Measurements from ENCODE around the gene COASY.
A peak's percentile ranks its signal among the peaks of the same experiment; 100 is the strongest.

Gene COASY

DNA sequence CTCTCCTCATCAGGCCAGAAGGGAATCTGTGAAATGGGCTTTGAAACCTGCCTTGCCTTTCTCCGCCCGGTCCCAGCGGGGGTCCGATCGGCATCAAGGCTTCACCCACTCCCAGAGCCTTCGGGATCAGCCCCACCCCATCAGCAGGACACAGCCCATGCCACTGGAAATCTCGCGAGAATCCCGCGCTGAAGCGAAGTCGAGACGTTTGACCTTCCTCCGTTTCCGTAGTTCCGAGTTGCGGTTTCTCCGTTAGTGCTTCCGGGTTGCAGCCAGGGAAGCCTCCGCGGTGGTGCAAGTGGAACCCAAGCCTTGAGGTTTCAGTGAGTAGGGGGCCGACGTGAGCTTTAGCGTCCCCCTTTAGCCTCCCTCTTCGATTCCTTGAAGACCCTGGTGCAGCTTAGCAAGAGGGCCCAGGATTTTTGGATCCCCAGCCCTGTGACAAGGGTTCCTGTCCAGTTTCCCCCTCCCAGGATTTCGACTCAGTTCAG, at the start of gene COASY:
COASY (plus strand) TSS at position 252 of the 491 bp plus-strand sequence. CDS start 475 bp downstream, outside the sequence.
- DNase-seq = peak; percentile 93 to 98

DNA sequence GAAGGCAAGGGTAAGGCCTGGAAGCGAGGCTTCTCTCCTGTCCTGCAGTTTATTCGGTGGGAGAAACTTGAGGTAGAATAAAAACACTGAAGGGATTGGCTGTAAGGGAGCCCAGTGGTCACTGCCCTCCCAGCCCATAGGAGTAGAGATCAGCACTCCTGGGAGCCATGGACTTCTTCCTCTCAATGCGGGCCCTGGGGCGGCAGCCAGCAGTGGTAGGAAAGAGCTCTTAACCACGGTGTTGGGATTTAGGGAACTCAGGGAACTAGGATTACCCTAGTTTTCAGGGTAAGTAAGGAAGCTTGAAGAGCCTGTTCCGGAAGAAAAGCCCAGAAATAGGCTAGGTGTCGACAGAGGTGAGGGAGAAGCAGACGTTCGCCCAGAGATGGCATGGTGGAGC, 49.7 kb upstream of the COASY start:
- no peak for DNase-seq

DNA sequence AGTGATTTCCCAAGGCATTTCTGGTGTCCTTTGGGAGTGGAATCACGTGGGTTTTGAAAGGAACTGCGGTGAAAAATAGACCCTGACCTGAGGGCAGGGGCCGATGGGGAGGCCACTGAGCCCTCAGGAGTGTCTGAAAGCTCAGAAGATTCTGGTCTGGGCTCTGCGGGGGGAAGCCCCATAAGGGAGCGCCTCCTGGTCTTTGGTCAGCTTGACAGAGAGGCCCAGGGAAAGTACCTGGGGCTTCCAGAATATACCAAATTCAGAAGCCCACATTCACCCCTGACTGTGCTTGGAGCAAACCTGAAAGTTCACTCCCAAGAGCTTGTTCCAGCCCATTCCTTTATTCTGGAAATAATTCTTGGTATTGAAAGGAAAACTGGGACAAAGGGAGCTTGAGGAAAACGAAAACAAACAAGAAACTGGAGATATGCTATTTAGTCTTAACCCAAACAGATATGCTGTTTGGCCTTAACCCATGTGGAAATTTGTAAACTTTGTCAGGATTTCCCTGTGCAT, 49.2 kb upstream of the COASY start:
- no peak for DNase-seq

DNA sequence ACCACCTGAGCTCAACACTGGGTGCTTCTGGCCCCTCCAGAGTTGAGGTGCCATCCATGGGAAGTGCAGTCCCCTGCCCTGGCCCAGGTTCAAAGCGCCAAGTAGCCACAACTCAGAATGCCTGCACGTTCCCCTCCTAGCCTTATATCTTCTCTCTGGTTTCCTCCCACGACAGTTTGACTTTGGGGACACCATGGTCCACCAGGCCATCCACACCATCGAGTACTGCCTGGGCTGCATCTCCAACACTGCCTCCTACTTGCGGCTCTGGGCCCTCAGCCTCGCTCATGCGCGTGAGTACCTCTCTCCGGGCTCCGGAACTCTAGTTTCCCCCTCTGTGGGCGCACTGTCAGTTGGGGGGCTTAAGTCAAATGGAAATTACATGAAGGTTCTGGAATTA, 48.3 kb upstream of the COASY start:
- no peak for DNase-seq

DNA sequence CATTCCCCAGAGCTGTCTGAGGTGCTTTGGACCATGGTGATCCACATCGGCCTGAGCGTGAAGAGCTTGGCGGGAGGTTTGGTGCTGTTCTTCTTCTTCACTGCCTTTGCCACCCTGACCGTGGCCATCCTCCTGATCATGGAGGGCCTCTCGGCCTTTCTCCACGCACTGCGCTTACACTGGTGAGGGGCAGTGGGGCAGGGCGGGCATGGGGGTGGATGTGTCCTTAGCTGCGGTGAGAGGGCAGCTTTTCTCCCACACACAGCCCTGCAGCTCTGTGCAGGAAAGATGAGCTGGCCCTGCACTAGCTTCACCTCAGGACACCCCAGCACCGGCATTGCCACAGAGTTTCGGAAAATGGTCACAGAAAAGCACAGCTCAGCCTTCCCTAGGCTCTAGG, 47.7 kb upstream of the COASY start:
- DNase-seq = no peak

DNA sequence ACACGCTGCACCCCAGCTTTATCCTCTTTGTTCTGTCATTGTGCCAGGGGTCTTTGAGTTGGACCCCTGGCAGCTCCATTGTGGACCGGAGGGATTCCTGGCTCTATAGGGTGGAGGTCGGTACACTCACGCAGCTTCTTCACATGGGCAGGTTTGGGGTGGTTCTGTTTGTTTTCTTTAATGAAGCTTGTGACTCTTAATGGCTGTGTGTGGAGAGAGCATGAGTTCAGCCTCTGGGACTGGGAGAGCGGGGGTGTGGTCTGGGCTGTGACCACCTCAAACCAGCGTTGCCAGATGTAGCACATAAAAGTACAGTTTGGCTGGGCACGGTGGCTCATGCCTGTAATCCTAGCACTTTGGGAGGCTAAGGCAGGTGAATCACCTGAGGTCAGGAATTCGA, 47.1 kb upstream of the COASY start:
- no peak for DNase-seq

DNA sequence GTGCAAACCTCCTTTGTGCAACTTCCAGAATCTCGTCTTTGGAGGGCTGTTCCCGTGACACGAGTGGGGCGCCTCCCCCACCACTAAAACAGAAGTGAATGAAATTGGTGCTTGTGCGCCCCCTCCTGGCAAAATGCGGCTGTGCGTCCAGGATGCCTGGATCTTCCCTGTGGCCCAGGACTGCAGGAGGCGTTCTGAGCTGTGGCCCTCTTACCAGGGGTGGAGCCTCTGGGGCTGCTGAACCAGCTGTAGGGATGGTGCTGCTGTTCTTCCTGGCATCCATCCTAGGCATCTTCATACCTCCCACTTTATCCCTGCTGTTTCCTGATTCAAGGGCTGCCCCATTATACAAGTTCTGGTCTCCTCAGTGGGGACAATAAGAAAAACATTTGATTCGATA, 44.4 kb upstream of the COASY start:
- DNase-seq = peak in 1 of 2 experiments; percentile 61

DNA sequence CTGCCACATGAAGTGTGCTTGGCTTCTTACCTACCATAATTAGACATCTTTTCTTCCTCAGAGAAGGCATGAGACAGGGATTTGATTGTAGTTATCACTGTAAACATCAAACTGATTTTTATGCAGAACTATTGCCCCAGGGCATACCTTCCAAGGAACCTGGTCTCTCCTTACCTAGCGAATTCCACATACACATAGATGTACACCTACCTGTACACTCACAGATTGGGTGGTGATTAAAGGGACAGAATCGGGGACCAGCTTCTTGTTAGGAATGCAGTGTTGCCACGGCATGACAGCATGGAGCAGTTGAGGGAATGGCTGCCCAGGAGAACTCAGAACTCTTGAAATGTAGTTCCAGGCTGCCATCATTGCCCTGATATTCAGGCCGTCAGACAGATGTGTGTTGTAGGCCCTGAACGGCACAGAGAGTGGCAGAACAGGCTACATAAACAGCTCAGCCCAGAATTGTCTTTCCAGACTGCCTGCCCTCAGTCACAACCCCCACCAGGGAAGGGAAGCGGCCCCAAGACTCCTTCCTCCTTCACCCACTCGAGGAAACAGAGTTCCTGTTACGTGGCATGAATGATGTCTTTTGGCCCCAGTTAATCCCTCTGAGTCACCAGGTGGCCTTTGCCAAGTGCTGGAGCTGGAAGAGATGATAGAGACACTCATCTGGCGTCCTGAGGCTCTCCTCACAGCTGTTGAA, 43.7 kb upstream of the COASY start:
- DNase-seq = no peak

DNA sequence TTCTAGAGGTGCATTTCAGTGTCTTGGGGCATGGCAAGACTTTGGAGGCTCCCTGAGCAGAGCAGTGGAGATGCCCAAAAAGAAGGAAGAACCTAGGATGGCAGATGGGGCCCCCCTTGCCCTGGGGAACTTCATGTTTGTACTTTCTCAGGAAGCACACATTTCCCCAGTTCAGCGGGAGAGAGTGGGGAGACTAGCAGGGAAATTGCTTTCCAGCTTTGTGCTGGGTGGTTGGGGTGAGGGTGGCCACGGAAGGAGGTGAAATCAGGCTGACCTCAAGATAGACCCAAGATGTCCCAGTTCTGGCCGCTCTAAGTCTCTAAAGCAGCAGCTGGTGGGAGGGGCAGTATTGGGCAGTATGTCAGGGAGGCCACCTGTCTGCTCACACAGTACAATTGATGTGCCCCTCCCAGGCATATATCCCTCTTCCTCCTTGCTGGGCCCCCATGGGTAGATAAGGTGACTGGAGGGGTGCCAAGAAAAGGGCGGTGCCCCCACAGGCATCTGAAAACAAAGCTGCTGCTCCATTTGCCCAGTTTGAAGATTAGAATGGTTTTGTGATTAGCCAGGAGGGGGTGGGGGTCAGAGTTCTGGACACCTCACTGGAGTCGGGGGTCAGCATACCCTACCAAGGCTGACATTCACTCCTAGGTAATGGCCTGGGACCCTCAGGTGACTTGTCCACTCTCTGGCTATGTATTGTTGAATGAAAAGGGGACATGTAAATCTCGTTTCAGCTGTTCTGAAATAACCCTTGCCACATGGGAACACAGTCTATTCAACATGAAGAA, 43.0 kb upstream of the COASY start:
- DNase-seq = no peak

DNA sequence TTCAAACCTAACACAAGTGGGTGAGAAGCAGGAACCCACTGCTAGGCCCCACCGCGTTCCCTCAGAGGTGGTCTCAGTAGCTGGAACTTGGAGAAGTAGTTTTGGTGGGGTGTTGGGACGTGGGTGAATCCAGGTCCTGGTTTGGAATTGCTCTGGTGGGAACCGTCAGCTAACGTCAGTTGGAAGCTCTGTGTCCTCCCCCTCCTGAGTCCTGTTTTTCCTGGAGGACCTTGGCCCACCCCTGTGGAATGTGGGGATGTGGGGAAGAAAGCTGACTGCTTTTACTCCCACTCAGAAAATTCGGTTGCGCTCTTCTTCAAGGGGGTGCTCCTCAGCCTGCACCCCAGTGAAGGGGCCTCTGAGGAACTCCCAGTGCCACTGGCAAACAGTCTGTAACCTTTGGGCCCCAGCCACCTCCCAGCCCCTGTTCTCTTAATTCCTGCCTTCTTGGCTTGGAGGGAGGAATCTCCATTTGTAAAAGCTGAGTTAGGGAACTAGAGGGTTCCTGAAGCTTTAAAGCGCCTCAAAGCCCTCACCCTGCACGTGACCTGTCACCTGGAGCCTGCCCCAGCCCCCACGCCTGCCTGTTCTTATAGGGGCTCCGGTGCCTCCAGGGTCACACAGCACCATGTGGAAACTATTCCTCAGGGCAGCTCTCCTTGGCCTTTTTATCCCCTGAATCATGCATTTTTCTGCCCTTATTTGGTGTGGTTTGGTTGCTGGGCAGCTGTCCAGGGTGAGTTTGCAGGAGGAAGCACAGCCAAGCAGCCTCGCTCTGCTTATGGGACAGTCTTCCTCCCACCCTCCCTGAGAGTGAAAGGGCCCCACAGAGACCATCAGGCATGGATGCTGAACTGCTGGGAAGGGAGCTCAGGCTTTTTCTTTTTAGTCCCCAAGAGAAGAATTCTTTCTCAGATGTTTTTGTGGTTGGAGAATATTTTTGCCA, 42.1 kb upstream of the COASY start:
- DNase-seq = no peak

DNA sequence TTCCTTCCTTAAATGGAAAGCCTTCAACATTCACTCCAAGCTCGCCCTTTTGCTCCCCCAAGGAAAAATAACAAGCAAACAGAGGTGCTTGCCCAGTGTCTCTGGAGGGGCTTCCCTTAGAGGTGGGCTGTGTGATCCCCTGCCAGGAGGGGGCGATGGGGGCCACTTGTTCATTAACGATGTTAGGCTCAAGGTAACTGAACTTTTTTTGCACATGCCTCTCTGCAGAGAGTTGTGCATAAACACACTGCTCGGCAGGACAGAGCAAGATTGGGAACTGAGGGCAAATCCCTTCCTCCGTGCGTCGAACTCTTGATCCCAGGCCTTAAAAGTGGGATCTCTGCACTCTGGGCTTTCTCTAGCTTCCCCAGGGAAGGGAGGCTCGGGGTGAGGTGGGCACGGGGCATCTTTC, 41.4 kb upstream of the COASY start:
- no peak for DNase-seq

DNA sequence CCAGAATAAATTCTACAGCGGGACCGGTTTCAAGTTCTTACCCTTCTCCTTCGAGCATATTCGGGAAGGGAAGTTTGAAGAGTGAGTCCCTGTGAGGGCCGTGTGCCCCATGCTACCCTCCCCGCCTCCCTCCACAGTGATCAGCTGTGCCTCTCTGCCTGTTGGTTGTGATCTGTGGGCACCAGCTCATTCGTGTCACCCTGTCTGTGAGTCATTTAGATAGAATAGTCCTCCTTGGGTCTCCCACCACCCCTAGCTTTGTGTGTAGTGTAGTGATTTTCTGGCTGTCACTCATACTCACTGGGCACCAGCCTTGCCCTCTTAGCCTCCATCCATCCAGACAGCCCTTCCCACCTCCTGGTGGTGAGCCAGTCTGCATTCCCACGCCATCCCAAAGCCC, 40.9 kb upstream of the COASY start:
- no peak for DNase-seq

DNA sequence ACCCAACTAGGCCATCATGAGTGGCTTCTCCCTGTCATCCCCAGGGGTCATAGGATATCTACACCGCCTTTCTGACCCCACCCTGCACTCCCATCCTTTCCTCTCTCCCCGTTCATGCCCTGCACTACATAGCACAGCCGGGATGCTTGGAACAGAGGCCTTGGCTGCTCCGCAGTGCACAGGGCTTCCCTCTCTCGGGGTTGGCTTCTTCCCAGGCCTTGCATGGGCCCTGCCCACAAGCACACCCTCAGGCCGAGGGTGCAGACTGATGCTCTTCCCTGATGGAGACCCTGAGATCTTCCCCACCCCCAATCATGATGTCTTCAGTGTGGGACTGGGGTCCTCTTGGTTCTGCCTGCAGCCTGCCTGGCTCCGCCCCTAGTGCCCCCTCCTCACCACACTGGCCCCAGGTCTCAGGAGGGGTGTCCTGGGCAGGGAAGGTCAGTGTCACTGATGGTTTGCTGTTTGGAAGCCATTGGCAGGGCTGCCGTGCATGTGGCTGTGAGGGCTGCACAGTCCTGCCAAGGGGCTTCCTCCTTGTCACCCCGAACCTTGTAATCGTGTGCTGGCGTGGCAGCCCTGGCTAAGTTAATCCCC, 40.2 kb upstream of the COASY start:
- DNase-seq = no peak

DNA sequence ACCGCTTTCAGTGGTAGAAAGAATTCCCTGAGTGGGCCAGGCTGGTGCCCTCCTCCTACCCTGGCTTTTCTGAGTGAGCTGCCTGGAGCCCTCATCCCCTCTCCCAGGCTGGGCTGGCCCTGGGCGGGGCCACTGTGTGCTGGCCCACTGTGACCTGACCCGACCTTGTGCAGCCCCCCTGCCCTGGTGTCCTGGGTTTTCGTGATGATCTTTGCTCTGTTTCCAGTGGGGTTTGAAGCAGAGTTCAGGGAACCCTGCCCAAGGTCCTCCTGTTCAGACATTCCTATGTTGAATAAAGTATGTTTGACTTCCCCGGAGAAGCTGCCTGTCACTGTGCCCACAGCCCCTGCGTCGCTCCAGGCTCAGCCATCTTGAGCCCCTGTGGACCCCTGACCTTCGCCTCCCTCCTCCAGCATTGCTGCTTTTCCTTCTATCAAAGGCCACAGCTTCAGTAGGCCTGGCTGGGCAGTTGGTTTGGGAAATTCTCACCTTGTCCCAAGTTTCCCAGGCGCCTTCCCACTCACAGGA, 39.6 kb upstream of the COASY start:
- no peak for DNase-seq

DNA sequence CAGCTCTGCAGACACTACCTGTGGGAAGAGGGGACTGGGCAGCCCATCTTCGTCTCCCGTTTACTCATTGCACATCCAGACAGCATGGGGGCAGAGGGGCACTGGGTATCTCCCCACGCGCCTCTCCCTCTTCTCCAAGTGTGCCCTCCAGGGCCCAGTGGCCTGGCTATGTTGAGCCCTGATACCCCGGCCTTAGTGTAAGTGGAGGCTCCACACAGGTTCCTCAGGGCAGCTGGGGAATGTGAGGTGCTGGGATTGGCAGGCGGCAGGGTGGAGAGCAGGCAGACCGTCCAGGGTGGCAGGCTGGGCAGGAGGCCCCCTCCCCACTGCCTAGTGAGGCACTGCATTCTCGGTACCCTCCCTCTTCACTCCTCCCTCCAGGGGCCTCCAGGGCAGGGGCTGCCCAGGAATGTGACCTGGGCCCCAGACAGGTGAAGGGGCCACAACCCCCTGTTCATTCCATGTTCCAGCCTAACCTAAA, 39.1 kb upstream of the COASY start:
- DNase-seq = no peak

DNA sequence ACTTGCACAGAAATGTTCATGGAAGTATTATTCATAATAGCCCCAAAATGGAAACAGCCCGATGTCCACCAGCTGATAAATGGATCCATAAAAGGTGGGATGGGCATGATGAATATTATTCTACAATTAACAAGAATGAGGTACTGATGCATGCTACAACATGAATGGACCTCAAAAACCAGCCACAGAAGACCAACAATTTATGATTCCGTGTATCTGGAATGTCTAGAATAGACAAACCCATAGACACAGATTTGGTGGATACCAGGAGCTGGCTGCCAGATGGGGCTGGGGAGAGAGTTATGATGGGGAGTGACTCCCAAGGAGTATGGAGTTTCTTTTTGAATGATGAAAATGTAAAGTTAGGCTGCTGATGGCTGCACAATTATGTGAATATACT, 36.7 kb upstream of the COASY start:
- no peak for DNase-seq

DNA sequence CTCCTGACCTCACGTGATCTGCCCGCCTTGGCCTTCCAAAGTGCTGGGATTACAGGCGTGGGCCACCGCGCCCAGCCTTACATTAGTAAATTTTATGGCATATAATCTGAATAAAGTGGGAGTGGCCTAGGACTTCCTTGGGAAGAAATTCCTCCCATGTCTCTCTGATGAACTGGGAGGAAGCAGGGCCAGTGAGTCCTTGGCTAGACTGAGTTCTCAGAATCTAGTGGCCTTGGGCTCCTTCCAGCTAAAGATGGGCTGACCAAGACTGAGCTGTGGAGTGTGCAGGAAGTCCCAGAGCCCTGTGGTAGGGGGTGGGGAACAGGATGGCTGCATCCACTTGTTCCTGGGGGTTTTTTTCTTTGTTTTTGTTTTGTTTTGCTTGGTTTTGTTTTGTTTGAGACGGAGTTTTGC, 35.9 kb upstream of the COASY start:
- DNase-seq = no peak

DNA sequence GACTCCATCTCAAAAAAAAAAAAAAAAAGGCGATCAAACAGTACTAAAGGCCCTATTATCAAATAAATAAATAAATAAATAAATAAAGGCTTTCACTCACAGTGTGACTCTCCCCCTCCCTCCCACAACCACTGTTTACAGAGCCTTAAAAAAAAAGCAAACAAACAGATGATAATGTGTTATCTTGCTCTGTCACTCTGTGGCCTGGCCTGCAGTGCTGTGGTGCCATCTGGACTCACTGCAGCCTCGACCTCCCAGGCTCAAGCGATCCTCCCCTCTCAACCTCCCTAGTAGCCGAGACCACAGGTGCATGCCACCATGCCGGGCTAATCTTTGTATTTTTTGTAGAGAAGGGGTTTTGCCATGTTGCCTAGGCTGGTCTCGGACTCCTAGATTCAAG, 34.0 kb upstream of the COASY start:
- DNase-seq = no peak

DNA sequence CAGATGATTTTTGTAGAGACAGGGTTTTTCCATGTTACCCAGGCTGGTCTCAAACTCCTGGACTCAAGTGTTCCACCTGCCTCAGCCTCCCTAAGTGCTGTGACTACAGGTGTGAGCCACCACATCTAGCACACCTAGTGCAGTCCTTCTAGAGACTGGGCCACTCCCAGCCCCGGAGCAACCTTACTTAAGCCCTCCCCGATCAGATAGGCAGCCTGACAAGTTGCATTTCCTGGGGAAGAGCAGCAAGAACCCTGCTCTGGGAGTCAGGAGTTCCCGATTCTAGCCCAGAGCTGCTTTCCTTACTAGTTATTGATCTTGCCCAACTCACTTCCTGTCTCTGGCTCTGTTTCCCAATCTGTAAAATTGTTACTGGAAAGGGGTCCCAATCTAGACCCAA, 32.9 kb upstream of the COASY start:
- no peak for DNase-seq

DNA sequence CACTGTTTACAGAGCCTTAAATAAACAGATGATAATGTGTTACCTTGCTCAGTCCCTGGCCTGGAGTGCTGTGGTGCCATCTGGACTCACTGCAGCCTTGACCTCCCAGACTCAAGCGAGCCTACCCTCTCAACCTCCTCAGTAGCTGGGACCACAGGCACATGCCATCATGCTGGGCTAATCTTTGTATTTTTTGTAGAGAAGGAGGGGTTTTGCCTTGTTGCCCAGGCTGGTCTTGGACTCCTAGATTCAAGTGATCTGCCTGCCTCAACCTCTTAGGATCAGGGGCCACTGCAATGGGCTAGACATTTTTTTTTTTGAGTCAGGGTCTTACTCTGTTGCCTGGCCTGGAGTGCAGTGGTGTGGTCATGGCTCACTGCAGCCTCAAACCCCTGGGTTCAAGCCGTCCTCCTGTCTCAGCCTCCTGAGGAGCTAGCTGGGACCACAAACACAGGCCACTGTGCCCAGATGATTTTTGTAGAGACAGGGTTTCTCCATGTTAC, 30.9 kb upstream of the COASY start:
- peak in 1 of 2 experiments; percentile 6 for DNase-seq

DNA sequence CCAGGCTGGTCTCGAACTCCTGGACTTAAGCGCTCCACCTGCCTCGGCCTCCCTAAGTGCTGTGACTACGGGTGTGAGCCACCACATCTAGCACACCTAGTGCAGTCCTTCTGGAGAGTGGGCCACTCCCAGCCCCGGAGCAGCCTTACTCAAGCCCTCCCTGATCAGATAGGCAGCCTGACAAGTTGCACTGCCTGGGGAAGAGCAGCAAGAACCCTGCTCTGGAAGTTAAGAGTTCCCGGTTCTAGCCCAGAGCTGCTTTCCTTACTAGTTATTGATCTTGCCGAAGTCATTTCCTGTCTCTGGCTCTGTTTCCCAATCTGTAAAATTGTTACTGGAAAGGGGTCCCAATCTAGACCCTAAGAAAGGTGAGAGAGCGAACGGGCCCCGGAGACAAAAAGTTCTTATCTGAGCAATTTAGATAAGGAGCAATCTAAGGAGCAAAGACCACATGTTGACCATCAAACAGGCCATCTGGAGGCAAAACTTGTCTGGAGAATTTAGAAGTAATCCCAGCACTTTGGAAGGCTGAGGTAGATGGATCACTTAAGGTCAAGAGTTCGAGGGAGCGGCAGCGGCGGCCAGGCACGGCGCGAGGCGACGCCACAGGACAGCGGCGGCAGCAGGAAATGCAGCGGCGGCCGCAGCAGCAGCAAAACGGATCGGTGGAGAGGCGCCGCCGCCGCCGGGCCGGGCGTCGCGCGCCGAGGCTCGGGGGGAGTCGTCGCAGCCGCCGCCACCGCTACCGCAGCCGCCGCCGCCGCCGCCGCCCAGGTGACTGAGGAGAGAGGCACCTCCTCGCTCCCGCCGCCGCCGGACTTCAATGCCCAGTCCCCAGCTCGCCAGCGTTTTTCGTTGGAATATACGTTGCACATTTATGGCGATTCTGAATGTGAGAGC, 30.2 kb upstream of the COASY start:
- DNase-seq = peak; percentile 15 to 50
